SKM-1 treated with dmso at 0.1 percent for 144 hours (cell line): ENCODE data around the gene ESD.
A peak's percentile ranks its signal among the peaks of the same experiment; 100 is the strongest.

Source experiments
- DNase-seq: peaks from one replicate; lab custom pipeline; 2025; ENCODE audit not compliant: unreplicated experiment; lab: John Stamatoyannopoulos, UW

The ESD gene

GRCh38 chr13:46748300-46748699, 48.7 kb downstream of the ESD start:
- DNase-seq = no peak

- no peak for DNase-seq
Observed at GRCh38 chr13:46747031-46747820, 49.7 kb downstream of the ESD start.

DNA sequence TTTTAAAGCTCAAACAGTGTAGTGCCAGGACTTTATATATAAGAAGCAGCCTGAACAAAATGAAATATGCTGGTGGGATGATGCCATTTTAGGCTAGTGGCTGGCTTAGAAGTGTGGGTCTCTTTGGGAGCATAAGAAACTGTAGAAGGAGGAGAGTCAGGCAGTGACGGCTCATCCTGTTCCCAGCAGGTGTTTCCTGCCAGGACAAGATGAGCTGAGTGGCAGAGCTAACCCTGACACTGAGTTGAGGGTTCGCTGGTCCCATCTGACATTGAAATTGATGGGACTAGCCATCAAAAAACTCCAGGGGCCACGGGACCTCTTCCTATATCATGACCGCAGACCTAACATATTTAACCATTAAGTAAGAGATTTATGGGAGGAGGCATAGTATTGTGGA, 51.3 kb downstream of the ESD start:
- DNase-seq = no peak

DNA sequence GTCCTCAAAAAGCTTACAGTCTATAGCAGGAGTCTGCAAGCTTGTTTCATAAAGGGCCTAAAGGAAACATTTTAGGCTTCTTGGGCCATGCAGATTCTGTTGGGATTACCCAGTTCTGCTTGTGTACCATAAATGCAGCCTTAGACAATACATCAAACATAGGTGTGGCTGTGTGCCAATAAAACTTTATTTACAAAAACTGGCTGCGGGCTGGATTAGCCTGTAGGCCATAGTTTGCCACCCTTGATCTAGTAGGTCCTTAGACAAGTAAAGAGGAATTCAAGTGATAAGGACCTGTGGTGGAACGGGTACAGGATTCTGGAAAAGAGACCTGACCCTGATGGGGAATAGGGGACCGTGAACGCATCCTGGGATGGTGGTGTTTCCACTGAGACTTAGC, 51.9 kb downstream of the ESD start:
- no peak for DNase-seq

- DNase-seq = no peak
Observed at GRCh38 chr13:46743191-46743590, 53.8 kb downstream of the ESD start.

- no peak for DNase-seq
Observed at GRCh38 chr13:46739447-46740098, 57.4 kb downstream of the ESD start.

- no peak for DNase-seq
Observed at GRCh38 chr13:46738766-46739165, 58.2 kb downstream of the ESD start.

- no peak for DNase-seq
Observed at GRCh38 chr13:46738055-46738454, 58.9 kb downstream of the ESD start.

DNA sequence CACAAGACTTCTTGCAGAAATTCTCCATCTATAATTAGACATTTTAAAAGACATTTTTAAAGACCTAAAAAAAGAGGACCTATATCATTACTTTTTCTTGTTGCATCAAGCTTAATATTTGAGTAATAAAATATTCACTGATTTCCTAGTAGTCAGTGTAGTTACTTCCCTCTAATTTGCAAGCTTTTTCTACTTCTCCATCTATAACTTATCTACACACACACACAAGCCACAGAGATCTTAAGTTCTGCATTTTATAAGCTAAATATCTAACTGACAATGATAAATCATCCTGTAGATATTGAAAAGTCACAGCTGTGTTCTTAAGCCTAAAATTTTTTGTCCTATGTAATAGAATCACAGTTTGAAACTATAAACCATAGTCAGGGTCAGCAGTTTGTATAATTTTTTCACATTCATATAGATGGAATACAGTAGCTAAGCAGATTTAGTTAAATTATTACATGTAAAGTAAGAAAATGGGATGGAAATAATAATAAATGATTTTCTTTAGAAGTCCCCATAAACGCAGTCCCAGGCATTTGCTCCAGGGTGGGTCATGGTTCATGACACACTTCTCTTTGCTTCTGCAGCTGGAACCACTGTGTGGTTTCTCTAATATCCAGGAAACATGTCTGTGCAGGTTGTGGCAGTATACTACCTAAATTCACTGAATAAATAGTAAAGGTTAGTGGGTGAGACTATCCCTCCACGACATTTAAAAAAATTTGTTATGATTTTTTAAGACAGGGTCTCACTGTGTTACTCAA, 60.2 kb downstream of the ESD start:
- peak; percentile 25 for DNase-seq

- no peak for DNase-seq
Observed at GRCh38 chr13:46735425-46735824, 61.5 kb downstream of the ESD start.

- DNase-seq = no peak
Observed at GRCh38 chr13:46731535-46731934, 65.4 kb downstream of the ESD start.

- DNase-seq = peak; percentile 9
Observed at GRCh38 chr13:46728777-46729176, 68.2 kb downstream of the ESD start.

DNA sequence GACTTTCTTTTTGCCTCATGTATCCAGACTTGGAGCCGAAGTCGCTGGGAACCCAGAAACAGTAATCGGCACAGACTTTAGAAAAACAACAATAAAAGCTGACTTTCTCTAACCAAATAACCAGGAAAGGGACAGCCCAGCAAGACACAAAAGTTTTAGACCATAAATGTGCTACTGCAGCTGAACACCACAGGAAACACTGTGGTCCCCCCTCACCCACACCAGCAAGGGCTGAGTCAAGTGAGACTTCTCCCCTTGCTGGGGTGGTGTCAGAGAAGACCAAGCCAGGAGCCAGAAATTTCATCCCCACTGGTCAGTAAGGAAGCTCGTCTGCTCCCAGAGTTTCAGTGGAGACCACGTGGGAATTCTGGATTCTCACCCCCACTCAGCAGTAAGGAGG, 70.6 kb downstream of the ESD start:
- DNase-seq = no peak
